Measurements from ENCODE around the gene ZNF750.

- TF ChIP-seq CTCF (conservative IDR thresholded peaks at IDR 0.05; ENCODE audit: low read depth, low read length) (no peak), EZH2 (IDR thresholded peaks at IDR 0.05; ENCODE audit: borderline replicate concordance, low read depth, low read length, poor library complexity, severe bottlenecking) (no peak)
Observed at GRCh38 chr17:82780195-82780594, 59.6 kb downstream of the ZNF750 start.
